Neural crest cell (in vitro differentiated cells): ENCODE results near the gene PKNOX1. TPM values are rescaled to one million over a fixed set of nuclear protein-coding genes. Genes with fewer than 3 reads are reported as not detected.
A peak's percentile ranks its signal among the peaks of the same experiment; 100 is the strongest.

Experiments
- DNase-seq: peaks from one replicate; pipeline ENCODE4 v3.0.0; 2021; ENCODE audit warnings: low read depth, mixed read lengths, low spot score
- H3K27ac Mint-ChIP-seq: one replicate; pipeline ENCODE4 v1.8.0; 2021; ENCODE audit warnings: mild to moderate bottlenecking, mixed read lengths; ENCODE audit not compliant: unreplicated experiment
- H3K27me3 Mint-ChIP-seq: 2 replicates; pipeline ENCODE4 v1.8.0; 2021; ENCODE audit warnings: low read depth, mild to moderate bottlenecking, mixed read lengths
- H3K36me3 Mint-ChIP-seq: 2 replicates; pipeline ENCODE4 v1.8.0; 2021; ENCODE audit warnings: low read depth, mild to moderate bottlenecking, mixed read lengths
- H3K4me1 Mint-ChIP-seq: 2 replicates; pipeline ENCODE4 v1.8.0; 2021; ENCODE audit warnings: mixed read lengths
- H3K4me3 Mint-ChIP-seq: one replicate; pipeline ENCODE4 v1.8.0; 2021; ENCODE audit warnings: mild to moderate bottlenecking, mixed read lengths
- H3K9me3 Mint-ChIP-seq: 2 replicates; pipeline ENCODE4 v1.8.0; 2021; ENCODE audit warnings: mixed read lengths
- CTCF ChIP-seq: fragments of 200-600 bp; sonication (generic); conservative IDR thresholded peaks from 2 replicates; pipeline ENCODE4 v1.5.0; 2021; ENCODE audit warnings: antibody characterized with exemption, mild to moderate bottlenecking
- total RNA-seq: library from RNA; stranded (reverse); gene quantifications from 2 replicates; pipeline ENCODE4 v1.2.1, GENCODE V29; 2021

PKNOX1 gene
- total RNA-seq, 1 donor from 2014 or later = 19.3 TPM

GRCh38 chr21:42971897-42972275 is 2.5 kb upstream of the PKNOX1 start:
- peak overlapping the region; percentile 62 for H3K27ac Mint-ChIP-seq
- peak overlapping the region; percentile 38 for H3K4me3 Mint-ChIP-seq
- peaks cover 7% of the 10 kb centered on the region for H3K36me3 Mint-ChIP-seq
- DNase-seq = no peak
- H3K4me1 Mint-ChIP-seq = peaks cover 13% of the 10 kb centered on the region
- no peak for TF ChIP-seq CTCF
- no peaks in the 10 kb centered on the region for H3K27me3 Mint-ChIP-seq
- no peaks in the 10 kb centered on the region for H3K9me3 Mint-ChIP-seq

- Mint-ChIP-seq H3K4me3 (peak overlapping the region; percentile 85), H3K9me3 (peaks cover 2% of the 10 kb centered on the region), H3K27me3 (no peaks in the 10 kb centered on the region), H3K4me1 (peaks cover 18% of the 10 kb centered on the region), H3K36me3 (peaks cover 18% of the 10 kb centered on the region), H3K27ac (no peak overlapping the region)
- no peak for TF ChIP-seq CTCF
- no peak for DNase-seq
Observed at GRCh38 chr21:42973309-42973990, 912 bp upstream of the PKNOX1 start.

GRCh38 chr21:42974832-42975820 is 764 bp downstream of the PKNOX1 start:
- peak overlapping the region; percentile 96 for H3K27ac Mint-ChIP-seq

GRCh38 chr21:42975886-42976608 is 1.7 kb downstream of the PKNOX1 start:
- no peak for TF ChIP-seq CTCF
- Mint-ChIP-seq H3K36me3 (peaks cover 20% of the 10 kb centered on the region), H3K4me3 (peak overlapping the region; percentile 95), H3K9me3 (peaks cover 2% of the 10 kb centered on the region), H3K4me1 (peaks cover 31% of the 10 kb centered on the region), H3K27ac (peak overlapping the region; percentile 96), H3K27me3 (no peaks in the 10 kb centered on the region)
- no peak for DNase-seq

More at GRCh38 chr21:42974832-42975820, 764 bp downstream of the PKNOX1 start:
- no peak for TF ChIP-seq CTCF
- H3K27me3 Mint-ChIP-seq = no peaks in the 10 kb centered on the region
- peaks cover 2% of the 10 kb centered on the region for H3K9me3 Mint-ChIP-seq
- H3K36me3 Mint-ChIP-seq = peaks cover 20% of the 10 kb centered on the region
- H3K4me1 Mint-ChIP-seq = peaks cover 21% of the 10 kb centered on the region
- DNase-seq = peak; percentile 33
- H3K4me3 Mint-ChIP-seq = peak overlapping the region; percentile 95
